Ishikawa (cell line): ENCODE measurements around the gene DMWD.

Experiments
- CEBPB ChIP-seq: IDR thresholded peaks from 2 replicates; pipeline ENCODE4 v1.6.1; 2012
- CREB1 ChIP-seq: IDR thresholded peaks from 2 replicates; pipeline ENCODE4 v1.6.1; 2012; ENCODE audit warnings: low read depth
- EGR1 ChIP-seq: IDR thresholded peaks from 2 replicates; pipeline ENCODE4 v1.6.1; 2012
- RAD21 ChIP-seq: IDR thresholded peaks from 2 replicates; pipeline ENCODE4 v1.6.1; 2012; ENCODE audit warnings: low read depth
- TAF1 ChIP-seq: IDR thresholded peaks from 2 replicates; pipeline ENCODE4 v1.6.1; 2012; ENCODE audit warnings: low read depth, mild to moderate bottlenecking
- YY1 ChIP-seq: IDR thresholded peaks from 2 replicates; pipeline ENCODE4 v1.6.1; 2012; ENCODE audit warnings: low read depth
- TF ChIP-seq, protein P1 (sequence below): IDR thresholded peaks from 2 replicates; pipeline ENCODE4 v1.6.1; 2012
- TF ChIP-seq, protein P2 (sequence below): IDR thresholded peaks from 2 replicates; pipeline ENCODE4 v1.6.1; 2012; ENCODE audit warnings: low read depth, mild to moderate bottlenecking

GRCh38 chr19:45769821-45770191 lies 22.8 kb downstream of the DMWD start:
- TF ChIP-seq, protein P1, sequence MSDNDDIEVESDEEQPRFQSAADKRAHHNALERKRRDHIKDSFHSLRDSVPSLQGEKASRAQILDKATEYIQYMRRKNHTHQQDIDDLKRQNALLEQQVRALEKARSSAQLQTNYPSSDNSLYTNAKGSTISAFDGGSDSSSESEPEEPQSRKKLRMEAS: no peak
- no peak for TF ChIP-seq TAF1
- TF ChIP-seq, protein P2, sequence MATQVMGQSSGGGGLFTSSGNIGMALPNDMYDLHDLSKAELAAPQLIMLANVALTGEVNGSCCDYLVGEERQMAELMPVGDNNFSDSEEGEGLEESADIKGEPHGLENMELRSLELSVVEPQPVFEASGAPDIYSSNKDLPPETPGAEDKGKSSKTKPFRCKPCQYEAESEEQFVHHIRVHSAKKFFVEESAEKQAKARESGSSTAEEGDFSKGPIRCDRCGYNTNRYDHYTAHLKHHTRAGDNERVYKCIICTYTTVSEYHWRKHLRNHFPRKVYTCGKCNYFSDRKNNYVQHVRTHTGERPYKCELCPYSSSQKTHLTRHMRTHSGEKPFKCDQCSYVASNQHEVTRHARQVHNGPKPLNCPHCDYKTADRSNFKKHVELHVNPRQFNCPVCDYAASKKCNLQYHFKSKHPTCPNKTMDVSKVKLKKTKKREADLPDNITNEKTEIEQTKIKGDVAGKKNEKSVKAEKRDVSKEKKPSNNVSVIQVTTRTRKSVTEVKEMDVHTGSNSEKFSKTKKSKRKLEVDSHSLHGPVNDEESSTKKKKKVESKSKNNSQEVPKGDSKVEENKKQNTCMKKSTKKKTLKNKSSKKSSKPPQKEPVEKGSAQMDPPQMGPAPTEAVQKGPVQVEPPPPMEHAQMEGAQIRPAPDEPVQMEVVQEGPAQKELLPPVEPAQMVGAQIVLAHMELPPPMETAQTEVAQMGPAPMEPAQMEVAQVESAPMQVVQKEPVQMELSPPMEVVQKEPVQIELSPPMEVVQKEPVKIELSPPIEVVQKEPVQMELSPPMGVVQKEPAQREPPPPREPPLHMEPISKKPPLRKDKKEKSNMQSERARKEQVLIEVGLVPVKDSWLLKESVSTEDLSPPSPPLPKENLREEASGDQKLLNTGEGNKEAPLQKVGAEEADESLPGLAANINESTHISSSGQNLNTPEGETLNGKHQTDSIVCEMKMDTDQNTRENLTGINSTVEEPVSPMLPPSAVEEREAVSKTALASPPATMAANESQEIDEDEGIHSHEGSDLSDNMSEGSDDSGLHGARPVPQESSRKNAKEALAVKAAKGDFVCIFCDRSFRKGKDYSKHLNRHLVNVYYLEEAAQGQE: no peak
- no peak for TF ChIP-seq YY1
- no peak for TF ChIP-seq CREB1
- no peak for TF ChIP-seq CEBPB
- no peak for TF ChIP-seq EGR1
- TF ChIP-seq RAD21: no peak
